ENCODE data around the gene FBXO47. TPM values are rescaled to one million over a fixed set of nuclear protein-coding genes. Genes with fewer than 3 reads are reported as not detected.

The FBXO47 gene
- total and polyA plus RNA-seq, 7 donors = 0.03 TPM; not detected in 6

GRCh38 chr17:38898291-38898679 lies 68.9 kb downstream of the FBXO47 start:
- H3K4me3 ChIP-seq = peak overlapping the region; percentile 24
- WGBS, 3 donors = 19 to 42% (median 20%) methylated on average over 9 of the region's 9 CpGs
- H3K27me3 ChIP-seq (ENCODE audit: insufficient read depth in 3 of 3, low read length in 2 of 3) = no peaks in the 10 kb centered on the region
- H3K27ac ChIP-seq = peak overlapping the region; percentile 59
- peaks cover 56% of the 10 kb centered on the region for H3K4me1 ChIP-seq
- no peak for DNase-seq
- intact Hi-C loops (cut with DNase I) = no loop called here
- TF ChIP-seq CTCF (IDR thresholded peaks at IDR 0.05) = no peak
- ATAC-seq = no peak
- no peaks in the 10 kb centered on the region for H3K9me3 ChIP-seq
- H3K36me3 ChIP-seq (ENCODE audit: insufficient read depth in 1 of 2, low read depth in 1 of 2) = peaks cover 0 to 5% of the 10 kb centered on the region in 2 donors

- ATAC-seq = peak in 3 of 4 donors; percentile 4 to 20 (median 17)
- Histone ChIP-seq H3K4me3 (no peak overlapping the region), H3K27me3 (ENCODE audit: insufficient read depth in 3 of 3, low read length in 2 of 3) (no peaks in the 10 kb centered on the region), H3K36me3 (ENCODE audit: insufficient read depth in 1 of 2, low read depth in 1 of 2) (peaks cover 0 to 6% of the 10 kb centered on the region in 2 donors), H3K27ac (peak overlapping the region; percentile 59), H3K9me3 (no peaks in the 10 kb centered on the region), H3K4me1 (peaks cover 58% of the 10 kb centered on the region)
- WGBS, 3 donors = 28 to 50% (median 35%) methylated on average over 12 of the region's 12 CpGs
- intact Hi-C loops (cut with DNase I) = no loop called here
- no peak for DNase-seq
- no peak for TF ChIP-seq CTCF (IDR thresholded peaks at IDR 0.05)
Measured at GRCh38 chr17:38897671-38898290, 69.4 kb downstream of the FBXO47 start.

GRCh38 chr17:38897176-38897575 lies 70.0 kb downstream of the FBXO47 start:
- H3K27ac ChIP-seq = peak overlapping the region; percentile 59
- WGBS, 3 donors = 6 to 12% (median 10%) methylated on average over 6 of the region's 6 CpGs
- intact Hi-C loops (cut with DNase I) = no loop called here
- no peaks in the 10 kb centered on the region for H3K9me3 ChIP-seq
- peaks cover 0 to 10% of the 10 kb centered on the region in 2 donors for H3K36me3 ChIP-seq (ENCODE audit: insufficient read depth in 1 of 2, low read depth in 1 of 2)
- no peak for TF ChIP-seq CTCF (IDR thresholded peaks at IDR 0.05)
- H3K4me1 ChIP-seq = peaks cover 53% of the 10 kb centered on the region
- ATAC-seq (peak; percentile 57 to 70 (median 63)), DNase-seq (peak; percentile 84 to 93)
- H3K27me3 ChIP-seq (ENCODE audit: insufficient read depth in 3 of 3, low read length in 2 of 3) = no peaks in the 10 kb centered on the region
- no peak overlapping the region for H3K4me3 ChIP-seq

- ATAC-seq = no peak
- Histone ChIP-seq H3K27ac (peak overlapping the region; percentile 42), H3K36me3 (ENCODE audit: insufficient read depth in 1 of 2, low read depth in 1 of 2) (peaks cover 0 to 17% of the 10 kb centered on the region in 2 donors), H3K4me3 (no peak overlapping the region), H3K27me3 (ENCODE audit: insufficient read depth in 3 of 3, low read length in 2 of 3) (no peaks in the 10 kb centered on the region), H3K4me1 (peaks cover 46% of the 10 kb centered on the region), H3K9me3 (no peaks in the 10 kb centered on the region)
- WGBS, 3 donors = 27 to 47% (median 33%) methylated on average over 13 of the region's 13 CpGs
- no peak for DNase-seq
- TF ChIP-seq CTCF (IDR thresholded peaks at IDR 0.05) = no peak
- intact Hi-C loops (cut with DNase I) = no loop called here
Measured at GRCh38 chr17:38896346-38896954, 70.8 kb downstream of the FBXO47 start.

Data from psoas muscle (tissue), 8 donors.